ENCODE results near the gene LMO1.

- no peak for TF ChIP-seq SUZ12 (IDR thresholded peaks at IDR 0.05)
- no peak for TF ChIP-seq ARNT (IDR thresholded peaks at IDR 0.05)
- TF ChIP-seq ZNF384 (IDR thresholded peaks at IDR 0.05), result no peak
- no peak for TF ChIP-seq BHLHE40 (IDR thresholded peaks at IDR 0.05; ENCODE audit: borderline replicate concordance)
- no peak for TF ChIP-seq HDGF (IDR thresholded peaks at IDR 0.05; ENCODE audit: borderline replicate concordance)
- no peak for TF ChIP-seq L3MBTL2 (conservative IDR thresholded peaks at IDR 0.05)
Measured at GRCh38 chr11:8222820-8223512, 40.7 kb downstream of the LMO1 start.
